NCI-H2029 treated with DMSO at 0.1 percent for 48 hours (cell line): ENCODE results near the gene ARRB1.
A peak's percentile ranks its signal among the peaks of the same experiment; 100 is the strongest.

ENCODE experiments used
- DNase-seq: peaks from one replicate; lab custom pipeline; 2025; lab: John Stamatoyannopoulos, UW

ARRB1 gene

DNA sequence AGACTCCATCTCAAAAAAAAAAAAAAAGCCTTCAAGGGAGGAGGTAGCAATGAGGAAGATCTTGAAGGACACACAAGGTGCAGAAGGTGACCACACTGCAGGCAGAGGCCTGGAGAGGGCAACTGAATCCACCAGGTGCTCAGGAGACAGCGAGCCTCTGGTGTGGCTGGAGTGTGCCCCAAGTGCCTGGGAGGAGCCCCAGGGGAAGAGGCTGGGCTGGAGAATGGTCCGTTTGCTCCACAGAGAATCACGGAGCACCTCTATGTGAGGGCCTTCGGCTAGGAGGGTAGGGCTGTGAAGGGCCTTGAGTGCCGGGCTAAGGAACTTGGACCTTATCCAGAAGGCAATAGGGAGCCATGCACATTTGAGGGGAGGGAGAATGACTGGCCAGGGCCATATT lies 50.3 kb downstream of the ARRB1 start:
- DNase-seq, result peak; percentile 54

DNA sequence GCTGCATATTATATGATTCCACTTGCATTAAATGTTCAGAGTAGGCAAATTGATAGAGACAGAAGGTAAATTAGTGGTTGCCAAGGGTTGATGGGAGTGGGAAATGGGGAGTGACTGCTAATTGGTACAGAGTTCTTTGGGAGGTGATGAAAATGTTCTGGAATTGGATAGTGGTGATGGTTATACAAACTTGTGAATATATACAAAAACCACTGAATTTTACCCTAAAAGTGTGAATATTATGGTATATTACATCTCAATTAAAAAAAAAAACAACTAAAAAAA lies 52.5 kb downstream of the ARRB1 start:
- no peak for DNase-seq

DNA sequence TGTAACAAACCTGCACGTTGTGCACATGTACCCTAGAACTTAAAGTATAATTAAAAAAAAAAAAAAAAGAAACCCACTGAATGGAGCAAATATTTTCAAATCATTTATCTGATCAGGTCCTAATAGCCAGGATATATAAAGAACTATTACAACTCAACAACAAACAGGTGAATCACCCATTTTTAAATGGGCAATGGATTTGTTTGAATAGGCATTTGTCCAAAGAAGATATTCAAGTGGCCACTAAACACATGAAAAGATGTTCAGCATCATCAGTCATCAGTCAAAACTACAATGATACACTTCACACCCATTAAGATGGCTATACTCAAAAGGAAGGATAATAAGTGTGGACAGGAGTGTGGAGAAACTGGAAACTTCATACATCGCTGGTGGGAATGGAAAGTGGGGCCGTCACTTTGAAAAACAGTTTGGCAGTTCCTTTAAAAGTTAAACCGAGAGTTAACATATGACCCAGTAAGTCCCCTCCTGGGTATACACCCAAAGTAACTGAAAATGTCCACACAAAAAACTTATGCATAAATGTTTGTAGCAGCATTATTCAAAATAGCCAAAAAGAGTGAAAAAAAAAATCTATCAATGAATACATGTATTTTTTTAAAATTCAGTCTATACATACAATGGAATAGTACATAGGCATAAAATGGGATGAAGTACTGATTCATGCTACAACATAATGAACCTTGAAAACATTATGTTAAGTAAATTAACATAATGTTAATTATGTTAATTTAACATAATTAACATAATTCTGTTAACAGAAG lies 53.1 kb downstream of the ARRB1 start:
- peak; percentile 86 for DNase-seq

- no peak for DNase-seq
Measured at GRCh38 chr11:75293903-75294302, 57.6 kb downstream of the ARRB1 start.

- no peak for DNase-seq
Measured at GRCh38 chr11:75292943-75293342, 58.5 kb downstream of the ARRB1 start.

- DNase-seq, result no peak
Measured at GRCh38 chr11:75291741-75292140, 59.7 kb downstream of the ARRB1 start.

GRCh38 chr11:75289919-75290318 lies 61.5 kb downstream of the ARRB1 start:
- no peak for DNase-seq

DNA sequence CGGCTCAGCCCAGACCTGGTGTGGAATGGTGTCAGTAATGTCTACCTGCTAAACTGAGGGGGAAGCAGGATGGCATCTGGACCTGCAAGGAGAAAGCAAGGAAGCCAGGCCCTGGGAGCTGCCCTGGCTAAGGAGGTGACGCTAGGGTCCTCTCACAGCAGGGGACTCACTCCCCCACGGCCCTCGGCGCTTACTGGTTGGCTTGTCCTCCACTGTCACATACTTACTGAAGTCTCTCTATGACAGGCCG lies 62.0 kb downstream of the ARRB1 start:
- DNase-seq, result no peak

DNA sequence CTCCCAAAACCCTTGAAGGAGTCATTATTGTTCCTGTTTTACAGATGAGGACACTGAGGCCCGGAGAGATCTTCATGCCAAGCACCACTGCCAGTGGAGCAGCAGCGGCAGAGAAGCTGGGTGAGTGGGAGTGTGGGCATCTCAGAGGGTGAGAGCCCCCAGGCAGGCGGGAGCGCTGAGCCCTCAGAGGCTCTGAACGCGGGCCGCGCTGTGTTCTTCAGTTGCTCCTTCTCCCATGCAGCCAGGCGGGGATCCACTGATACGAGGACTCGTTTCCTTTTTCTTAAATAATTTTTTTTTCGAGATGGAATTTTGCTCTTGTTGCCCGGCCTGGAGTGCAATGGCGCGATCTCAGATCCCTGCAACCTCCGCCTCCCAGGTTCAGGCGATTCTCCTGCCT lies 63.9 kb downstream of the ARRB1 start:
- DNase-seq, result no peak

- no peak for DNase-seq
Measured at GRCh38 chr11:75286826-75287465, 64.5 kb downstream of the ARRB1 start.

- DNase-seq, result no peak
Measured at GRCh38 chr11:75285776-75286360, 65.6 kb downstream of the ARRB1 start.

- DNase-seq, result no peak
Measured at GRCh38 chr11:75283391-75283931, 68.0 kb downstream of the ARRB1 start.

DNA sequence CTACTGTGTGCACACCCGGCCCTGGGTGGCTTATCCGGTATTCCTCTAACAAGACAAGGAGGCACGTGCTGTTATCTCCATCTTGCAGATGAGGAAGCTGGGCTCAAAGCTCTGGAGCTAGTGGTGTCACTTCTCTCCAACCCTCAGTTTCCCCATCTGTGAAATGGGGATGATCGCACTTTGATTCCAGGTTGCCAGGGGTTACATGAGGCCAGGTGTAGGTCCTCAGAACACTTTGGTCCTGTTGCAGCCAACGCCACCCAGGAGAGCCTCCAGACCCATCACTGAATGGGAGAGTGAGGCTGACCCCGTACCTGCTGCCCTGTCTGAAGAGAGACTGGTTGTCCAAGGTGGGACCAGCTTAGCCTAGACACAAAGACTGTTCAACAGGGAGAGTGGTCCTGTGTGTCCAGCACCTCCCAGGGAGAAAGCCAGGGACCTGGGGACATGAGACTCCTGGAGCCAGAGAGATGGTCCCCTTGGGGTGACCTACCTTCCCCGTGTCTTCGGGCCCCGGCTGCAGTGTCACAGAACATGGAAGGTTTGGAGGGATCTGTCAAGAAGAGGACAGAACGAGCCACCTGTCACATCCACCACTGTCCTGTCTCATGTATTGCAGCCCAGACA lies 69.9 kb downstream of the ARRB1 start:
- DNase-seq, result no peak

DNA sequence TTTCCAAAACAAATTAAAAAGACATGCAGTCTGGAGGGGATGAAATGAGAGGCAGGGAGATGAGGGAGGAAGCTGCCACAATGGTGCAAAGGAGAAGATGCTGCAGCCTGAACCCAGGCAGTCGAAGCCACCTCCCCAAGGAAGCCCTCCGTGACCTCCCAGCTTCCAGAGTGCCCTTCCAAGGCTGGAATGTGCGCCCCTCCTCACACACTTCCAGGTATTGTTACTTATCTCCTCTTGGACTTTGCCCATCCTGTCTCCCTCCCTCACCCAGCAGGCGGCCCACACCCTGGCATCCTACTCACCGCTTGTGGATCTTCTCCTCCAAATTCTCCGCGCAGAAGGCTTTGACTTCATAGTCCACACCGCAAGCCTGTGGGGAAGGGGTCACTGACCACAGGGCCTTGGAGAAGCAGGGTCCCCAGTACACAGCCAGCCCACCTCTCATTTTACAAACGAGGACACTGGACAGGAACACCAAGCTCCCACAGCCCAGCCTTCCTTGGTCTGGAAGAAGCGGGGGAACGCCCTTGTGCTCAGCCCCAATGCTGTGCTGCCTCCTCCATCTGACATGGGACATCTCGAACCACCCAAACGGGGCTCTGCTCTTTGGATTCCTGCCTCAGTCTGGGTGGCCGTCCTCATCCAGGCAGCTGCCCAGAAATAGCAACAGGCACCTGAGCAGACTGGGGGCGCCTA lies 70.5 kb downstream of the ARRB1 start:
- no peak for DNase-seq

GRCh38 chr11:75280227-75280701 lies 71.2 kb downstream of the ARRB1 start:
- DNase-seq, result peak; percentile 24

DNA sequence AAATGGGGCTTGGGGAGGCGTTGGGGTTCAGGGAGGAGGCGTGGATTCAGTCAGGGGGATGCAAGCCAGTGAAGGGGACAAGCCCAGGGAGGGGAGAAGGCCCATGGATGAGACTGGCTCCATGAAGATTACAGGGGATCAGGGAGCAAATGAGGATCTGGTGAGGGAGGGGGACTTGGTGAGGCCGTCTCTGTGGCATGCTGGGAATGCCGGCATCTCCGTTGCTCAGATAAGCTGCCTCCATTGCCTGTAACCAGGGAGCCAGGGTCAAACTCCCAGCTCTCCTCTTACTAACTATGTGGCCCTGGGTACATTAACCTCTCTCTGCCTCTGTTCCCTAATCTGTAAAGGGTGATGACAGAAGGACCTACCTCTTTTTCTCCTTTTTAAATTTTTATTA lies 72.2 kb downstream of the ARRB1 start:
- no peak for DNase-seq

DNA sequence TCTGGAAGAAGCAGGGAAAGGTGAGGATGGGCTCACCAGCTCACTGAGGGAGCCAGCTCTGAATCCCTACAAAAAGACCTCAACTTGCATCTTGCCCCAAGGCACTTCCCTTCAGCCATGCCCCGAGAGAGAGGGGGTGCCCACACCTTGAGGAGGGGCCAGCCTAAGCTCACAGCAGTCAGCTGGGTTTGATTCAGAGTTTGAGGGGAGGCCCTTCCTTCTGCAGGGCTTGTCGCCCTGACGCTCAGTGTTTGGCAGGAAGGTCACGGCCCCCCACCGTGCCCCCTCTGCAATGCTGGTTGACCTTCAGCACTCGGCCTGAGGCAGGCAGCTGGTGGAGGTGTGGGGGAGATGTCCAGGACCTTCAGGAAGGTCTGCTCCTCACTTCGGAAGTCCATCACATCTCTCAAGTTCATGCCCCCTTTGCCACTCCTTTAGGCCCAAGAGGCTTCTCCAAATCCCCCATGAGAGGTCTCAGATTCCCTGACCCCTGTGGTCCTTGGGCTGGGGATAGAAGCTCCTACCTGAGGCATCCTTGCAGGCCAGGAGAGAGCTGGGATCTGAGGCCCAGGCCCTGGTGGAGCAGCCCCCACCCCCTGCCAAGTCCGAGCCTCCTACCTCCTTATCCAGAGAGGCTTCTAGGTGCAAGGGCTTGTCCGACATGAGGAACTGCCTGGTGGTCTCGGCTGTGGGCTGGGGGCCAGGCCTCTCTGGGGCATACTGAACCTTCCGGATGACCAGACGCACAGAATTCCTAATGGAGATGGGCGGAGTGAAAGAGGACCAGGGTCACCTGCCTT lies 73.3 kb downstream of the ARRB1 start:
- DNase-seq, result no peak

DNA sequence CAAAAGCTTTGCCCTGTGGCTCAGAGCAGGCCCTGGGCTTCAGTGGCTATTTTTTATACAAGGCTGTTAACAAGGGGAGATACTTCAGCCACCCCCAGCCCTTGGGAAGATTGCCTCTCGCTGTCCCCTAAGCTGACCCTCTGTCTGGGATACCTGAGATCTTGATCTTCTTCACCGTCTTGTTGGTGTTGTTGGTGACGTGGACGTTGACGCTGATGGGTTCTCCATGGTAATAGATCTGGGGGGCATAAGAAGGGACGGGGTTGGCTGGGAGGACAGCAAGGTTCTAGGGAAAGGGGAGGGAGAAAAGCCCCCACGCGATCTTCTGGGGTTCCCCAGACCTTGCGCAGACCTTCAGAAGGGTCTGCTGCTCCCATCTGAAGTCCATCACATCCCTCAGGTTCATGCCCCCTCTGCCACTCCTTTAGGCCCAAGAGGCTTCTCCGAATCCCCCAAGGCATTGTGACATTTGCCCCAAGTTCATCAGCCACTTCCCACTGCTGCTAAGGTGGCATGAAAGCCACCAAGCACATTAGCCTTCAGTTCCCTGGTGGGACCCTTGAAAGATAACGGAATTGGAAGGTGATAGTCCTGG lies 74.2 kb downstream of the ARRB1 start:
- DNase-seq, result no peak

GRCh38 chr11:75276686-75277085 lies 74.8 kb downstream of the ARRB1 start:
- peak; percentile 97 for DNase-seq

- peak; percentile 94 for DNase-seq
Measured at GRCh38 chr11:75276186-75276585, 75.3 kb downstream of the ARRB1 start.

- no peak for DNase-seq
Measured at GRCh38 chr11:75275581-75275980, 75.9 kb downstream of the ARRB1 start.
